NCI-H510A treated with DMSO at 0.1 percent for 48 hours (cell line): Measurements from ENCODE around the gene VIPR2.
A peak's percentile ranks its signal among the peaks of the same experiment; 100 is the strongest.

Experiments used
- DNase-seq: peaks from one replicate; lab custom pipeline; 2025; lab: John Stamatoyannopoulos, UW

VIPR2 gene

DNA sequence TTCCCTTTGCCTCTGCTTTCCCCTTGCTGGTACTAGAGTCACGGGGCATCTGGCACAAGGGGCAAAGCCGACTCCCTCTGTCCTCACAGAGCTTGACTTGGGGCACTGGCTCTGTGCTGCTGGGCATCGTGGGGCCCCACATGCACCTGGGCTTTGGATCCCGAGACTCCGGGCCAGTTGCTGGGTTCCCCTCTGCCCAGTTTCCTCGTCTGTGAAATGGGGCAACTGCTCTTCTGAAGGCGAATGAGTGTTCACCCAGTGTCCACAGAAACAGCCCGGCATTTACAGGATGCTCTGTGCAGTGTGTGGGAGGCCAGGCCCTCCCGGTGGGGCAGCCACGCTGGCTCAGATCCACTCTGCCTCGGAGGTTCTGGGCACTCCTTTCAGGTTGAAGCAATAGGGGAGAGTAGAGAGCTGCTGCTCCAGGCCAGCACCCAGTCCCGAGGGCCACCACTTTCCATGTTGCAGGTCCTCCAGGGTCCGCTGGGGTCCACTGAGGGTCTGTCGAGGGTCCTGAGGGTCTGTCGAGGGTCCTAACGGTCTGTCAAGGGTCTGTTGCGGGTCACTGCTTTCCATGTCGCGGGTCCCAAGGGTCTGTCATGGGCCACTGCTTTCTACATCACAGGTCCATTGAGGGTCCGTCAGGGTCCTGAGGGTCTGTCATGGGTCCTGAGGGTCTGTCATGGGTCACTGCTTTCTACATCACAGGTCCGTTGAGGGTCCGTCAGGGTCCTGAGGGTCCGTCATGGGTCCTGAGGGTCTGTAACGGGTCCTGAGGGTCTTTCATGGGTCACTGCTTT is 103.6 kb downstream of the VIPR2 start:
- no peak for DNase-seq

DNA sequence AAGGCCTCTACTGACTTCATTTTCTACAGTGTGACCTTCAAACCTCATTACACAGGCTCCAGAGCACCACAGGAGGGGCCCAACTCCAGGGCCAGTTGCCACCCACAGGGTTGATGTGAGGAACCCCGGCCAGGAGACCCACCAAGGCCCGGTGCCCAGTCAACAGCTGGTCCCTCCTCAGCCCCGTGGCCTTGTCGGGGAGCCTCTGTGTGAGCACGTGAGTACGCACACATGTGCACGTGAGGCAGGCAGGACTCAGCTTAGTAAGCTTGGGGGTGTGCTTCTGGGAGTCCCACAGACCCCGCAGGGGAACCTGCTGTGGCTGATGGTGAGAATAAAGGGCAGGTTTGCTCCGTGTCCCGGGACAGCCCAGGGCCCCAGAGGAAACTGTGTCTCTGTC is 104.5 kb downstream of the VIPR2 start:
- no peak for DNase-seq

DNA sequence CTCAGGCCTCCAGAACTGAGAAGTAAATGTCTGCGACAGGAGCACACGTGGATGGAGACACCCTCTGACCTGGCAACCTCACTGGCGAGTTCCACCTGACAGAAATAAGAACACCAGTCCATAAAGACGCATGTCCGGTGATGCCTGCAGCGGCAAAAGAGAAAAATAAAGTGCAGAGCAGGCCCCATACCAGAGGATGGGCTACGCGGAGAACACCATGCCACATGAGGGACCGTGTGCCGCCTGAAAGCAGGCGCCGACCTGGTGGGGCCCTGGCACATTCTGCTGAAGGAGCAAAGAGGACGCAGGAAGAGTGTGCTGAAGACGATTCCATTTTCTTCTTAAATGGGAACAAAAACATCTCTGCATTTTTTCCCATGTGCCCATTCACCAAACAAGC is 105.0 kb downstream of the VIPR2 start:
- DNase-seq = no peak

DNA sequence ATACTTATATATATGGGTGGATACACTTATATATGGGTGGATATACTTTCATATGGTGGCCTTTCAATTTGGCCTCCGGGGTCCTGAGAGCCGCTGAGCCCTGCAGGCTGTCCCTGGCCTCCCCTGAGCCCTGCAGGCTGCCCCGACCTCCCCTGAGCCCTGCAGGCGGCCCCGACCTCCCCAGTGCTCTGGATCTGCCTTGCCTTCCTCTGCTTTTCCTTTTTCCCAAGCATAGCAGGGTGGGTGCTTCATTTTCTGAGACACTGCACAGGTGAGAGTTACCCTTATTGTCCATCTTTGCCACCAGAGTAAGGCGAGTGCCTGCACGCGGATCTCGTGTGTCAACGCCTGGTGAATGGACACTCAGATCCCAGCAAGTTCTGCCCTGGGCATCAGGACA is 106.6 kb downstream of the VIPR2 start:
- DNase-seq = peak; percentile 6

DNA sequence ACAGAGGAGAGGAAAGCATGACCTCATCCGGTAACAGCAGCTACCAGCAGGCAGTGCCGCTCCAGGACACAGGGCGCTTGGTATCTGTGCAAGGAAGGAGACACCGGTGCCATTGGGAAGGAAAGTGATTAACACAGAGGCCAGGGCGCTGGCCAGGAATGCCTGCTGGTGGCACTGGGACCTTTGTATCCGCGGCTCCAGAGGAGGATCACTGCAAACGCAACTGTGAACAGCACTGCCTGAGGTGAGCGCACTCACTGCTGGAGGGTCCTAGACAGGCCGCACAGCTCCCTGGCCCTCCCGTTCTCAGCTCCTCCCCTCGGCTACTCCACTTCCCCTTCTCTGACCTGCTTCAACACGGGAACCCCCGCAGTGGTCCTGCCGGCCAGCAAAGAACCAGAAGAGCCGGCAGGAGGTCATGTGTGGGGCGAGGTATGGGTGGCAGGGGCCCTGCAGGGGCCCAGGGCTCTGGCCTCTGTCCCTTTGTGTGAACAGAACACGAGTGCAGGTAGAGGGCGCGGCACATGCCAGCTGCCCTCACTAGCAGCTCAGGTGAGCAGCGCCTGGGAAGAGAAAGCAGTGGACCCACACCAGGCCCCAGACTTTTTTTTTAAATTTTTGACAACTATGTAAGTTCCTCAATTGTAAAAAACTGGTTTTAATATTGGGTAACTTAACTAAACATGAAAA is 107.6 kb downstream of the VIPR2 start:
- DNase-seq = no peak

DNA sequence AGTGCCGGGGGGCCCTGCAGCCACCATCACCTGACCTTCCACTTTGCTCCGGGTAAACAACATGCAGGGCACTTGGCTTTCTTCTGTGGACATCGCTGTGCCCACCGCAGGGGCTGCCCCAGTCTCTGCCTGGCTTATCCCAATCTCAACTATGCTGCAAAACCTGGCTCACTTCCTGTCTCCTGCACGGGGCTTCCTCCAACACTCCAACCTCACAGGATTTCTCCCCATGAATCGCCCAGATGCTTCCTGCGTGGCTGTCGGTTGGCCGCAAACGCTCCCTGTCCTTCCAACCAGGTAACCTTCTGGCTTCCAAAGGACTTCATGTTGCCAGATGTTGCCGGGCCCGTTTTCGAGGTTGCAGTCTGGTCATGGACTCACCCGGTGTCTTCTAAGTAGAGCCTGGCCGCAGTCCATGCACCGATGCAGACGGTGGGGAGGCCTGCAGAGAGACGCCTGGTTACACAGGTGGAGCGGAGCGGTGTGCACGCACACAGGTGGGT is 109.0 kb downstream of the VIPR2 start:
- DNase-seq = no peak

DNA sequence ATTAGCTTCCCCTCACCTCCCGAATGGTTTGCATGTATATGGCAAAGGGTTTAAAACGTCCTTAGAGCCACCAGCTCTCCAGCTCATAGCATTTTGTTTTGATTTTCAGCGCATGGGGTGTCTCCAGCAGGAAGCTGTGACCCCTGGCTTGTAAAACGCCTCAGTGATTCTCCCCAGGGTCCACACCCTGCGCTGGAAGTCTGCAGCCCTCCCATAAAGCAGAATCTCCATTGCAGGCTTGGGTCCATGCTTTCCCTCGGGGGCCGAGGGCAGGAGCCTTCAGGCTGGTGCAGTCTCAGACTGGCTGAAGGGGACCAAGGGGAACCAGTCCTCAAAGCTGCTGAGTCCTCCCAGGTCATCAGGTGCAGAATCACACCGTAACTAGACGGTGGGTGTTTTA is 109.7 kb downstream of the VIPR2 start:
- DNase-seq = no peak

DNA sequence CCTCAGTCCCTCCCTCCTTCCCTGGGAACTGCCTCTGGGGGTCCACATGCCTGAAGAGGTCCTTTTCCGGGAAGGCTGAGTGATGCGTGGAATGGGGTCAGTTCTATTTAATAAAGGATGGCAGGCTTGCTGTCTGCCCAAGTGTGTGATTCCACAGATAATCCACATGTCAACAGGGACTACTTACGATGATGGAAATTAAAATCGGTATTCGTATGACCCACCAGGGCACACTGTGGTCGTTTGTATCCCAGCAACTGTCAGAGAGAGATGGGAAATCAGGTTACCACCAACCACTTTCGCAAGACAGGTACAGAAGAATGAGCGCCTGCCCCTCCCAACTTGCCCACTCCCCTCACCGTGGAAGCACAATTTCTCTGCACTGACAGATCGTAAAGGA is 110.3 kb downstream of the VIPR2 start:
- DNase-seq = no peak

DNA sequence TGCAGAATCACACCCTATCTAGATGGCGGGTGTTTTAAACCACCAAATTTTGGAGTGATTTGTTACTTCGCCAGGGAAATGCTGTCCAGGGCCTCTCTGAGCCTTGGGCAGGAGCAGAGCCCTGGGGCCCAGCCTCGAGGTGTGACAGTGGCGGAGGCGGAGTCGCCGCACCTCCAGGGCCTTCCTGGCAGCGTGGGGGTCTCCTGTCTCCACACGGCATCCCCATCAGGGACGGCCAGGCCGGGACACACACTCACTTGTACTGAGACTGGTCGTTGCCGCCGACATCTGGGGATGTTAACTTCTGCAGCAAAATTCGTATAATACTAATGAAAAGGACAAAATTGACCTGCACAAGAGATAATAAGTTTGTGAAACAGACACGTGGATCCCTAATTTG is 110.7 kb downstream of the VIPR2 start:
- DNase-seq = no peak

DNA sequence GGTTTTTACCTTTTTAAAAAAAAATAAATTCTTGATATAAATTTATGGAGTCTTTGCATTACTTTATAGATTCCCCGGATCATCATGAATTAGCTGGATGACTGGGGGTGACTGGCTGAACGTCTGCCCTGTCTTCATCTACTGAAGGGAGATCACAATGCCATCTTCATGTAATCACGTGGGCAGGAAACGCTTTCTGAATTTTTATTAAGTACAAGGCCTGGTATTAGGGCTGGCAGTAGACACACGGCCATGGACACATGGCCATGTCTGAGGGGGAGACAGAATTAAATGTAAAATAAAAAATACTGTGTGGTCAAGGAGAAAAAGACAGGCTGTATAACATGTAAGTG is 111.2 kb downstream of the VIPR2 start:
- DNase-seq = no peak

DNA sequence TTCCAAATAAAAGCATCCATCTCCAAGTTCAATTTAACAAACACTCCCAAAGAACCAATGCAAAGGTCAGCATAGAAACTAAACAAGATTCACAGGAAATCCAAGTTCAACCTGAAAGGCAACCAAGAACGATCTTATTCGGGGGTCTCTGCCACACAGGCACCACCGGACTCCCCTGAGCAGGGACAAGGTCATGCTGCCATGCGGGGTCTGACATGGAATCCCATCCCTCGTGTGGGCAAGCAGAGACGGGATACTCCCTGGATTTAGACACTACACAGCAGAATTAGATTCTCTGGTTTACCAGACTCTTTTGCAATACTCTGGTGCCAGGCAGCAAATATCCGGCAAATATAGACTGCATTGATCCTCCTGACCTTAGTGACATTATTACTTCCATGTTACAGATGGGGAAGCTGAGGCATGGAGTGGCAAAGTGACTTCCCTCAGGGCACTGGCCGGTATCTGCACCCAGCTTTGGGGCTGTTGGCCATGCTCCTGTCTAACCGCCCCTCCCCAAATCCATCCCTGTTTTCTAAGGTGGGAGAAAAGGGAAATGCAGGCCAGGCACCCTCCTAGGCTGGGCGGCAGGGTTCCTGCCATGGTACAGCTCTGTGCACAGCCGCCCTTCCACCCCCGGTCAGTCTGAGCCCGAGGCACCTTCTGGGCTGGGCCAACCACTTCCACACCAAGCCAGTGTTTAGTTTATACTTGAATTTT is 111.8 kb downstream of the VIPR2 start:
- DNase-seq = no peak

DNA sequence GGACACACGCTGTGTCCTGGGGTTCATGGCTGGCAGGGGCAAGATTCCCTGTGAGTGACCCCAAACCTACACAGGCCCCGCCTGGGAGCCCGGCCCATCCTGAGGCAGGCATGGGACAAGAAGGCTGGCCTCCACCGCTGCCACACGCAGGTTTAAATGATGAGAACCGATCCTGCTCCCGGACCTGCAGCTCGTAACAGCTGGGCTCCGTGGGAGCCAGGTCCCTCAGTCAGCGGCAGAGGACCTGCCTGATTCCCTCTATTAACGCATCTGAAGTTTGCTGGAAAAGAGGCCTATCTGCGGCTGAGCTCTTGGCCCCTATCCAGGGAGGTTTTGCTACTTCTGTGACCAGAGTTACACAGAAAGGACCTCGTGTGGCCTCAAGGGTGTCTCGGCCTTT is 112.3 kb downstream of the VIPR2 start:
- no peak for DNase-seq

DNA sequence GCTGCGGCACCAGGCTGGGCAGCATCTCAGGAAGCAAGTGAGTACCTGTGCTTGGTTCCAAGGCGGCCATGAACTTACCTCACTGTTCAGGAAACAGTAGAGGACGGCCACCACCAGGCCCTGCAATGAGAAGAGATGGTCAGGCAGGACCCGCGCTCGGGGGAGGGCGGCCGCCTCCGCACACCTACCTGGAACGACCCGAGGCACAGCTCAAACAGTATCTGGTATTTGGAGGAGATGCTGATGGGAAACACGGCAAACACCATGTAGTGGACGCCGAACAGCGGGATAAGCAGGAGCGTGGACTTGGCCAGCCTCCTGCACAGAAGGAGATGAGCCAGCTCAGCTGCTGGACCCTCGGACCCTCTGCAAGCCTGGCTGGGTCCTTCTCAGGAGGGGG is 112.9 kb downstream of the VIPR2 start:
- DNase-seq = no peak

DNA sequence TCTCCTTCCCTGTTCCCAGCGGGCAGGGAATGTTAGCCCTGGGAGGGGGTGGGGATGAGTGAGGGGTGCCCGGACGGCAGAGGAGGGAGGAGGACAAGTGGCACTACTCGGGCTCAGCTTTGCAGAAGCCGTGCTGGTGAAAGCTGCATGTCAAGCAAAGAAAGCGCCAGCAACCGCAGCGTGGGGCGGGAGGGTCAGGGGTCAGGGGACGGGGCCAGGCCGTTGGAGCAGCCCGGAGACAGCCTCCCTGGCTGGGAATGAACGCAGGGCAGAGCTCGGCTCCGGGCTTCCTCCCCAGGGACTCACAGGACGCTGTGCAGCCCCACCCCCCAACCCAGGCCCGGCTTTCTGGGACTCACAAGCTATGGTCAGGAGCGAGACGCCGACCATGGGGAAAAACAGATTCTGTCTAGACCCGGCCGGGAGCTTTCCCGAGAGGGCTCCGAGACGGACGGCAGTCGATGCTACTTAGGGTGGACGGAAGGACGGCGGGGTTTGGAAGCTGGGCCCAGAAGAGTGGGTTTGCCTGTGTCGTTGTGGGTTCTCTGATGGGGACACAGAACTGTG is 113.4 kb downstream of the VIPR2 start:
- DNase-seq = no peak

DNA sequence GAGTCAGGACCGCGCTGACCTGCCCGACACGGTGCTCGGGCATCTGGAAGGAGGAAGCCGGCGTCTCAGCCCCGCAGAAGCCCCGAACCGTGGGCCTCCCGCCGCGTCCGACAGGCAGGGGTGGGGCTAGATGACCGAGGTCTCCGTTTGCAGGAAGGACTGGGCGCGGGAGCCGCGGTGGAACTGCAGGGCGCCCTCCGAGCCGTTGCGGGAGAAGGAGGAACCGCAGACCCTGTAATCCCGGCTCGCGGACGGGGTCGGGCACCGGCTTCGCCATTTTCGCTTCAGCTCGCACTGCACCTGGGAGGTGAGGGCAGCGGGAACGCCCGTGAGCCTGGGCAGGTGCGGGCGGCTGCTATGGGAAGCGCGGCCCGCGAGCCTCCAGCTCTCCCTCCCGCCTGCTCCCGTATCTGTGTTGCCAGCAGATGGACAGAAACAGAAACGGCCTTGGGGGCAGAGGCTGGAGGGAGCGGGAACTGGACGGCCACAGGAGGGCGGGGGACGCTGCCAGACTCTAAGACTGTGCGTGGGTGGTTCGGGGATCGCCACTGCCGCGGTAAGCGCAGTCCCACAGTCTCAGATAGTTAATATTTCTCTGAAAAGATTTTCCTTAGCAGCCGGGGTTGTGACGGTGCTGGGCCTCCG is 114.1 kb downstream of the VIPR2 start:
- DNase-seq = peak; percentile 62

DNA sequence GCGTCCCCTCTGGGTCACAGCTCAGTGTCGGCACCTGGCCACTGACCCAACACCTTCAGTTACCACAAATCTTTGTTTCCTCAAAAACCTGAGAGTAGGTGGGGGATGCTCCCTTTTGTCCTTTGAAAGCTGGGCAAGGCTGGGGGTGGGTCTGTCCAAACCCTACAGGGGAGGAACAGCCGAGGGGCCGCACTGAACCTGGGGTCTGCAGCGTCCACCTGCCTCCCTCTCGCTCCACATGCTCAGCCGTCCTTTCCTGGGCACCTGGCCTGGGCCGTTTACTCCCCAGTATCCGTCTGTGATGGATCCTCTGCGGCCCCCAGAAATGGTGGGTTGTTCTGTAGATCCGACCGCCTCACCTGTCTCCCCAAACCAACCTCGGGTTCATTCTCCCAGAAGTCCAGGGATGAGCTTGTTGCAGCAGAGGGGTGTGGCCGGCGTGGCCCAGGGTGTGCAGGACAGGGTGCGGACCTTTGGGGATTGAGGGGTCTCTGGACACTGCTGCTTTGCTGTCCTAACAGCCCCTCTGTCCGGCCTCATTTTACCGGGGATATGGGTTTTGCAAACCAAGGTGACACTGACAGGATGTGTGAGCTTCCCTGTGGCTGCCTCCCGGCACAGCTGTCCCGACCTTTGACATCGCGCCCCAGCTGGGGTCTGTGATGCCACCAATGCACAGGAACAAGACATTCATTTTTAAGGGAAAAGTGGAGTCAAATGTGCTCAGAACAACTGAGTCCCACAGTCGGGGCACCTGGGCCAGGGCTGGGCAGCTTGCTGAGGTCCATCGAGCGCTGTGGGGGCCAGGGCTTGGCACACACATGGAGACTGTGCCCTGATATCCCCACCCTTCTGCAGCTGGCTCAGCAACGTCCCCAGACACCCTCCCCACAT is 115.9 kb downstream of the VIPR2 start:
- DNase-seq = no peak

DNA sequence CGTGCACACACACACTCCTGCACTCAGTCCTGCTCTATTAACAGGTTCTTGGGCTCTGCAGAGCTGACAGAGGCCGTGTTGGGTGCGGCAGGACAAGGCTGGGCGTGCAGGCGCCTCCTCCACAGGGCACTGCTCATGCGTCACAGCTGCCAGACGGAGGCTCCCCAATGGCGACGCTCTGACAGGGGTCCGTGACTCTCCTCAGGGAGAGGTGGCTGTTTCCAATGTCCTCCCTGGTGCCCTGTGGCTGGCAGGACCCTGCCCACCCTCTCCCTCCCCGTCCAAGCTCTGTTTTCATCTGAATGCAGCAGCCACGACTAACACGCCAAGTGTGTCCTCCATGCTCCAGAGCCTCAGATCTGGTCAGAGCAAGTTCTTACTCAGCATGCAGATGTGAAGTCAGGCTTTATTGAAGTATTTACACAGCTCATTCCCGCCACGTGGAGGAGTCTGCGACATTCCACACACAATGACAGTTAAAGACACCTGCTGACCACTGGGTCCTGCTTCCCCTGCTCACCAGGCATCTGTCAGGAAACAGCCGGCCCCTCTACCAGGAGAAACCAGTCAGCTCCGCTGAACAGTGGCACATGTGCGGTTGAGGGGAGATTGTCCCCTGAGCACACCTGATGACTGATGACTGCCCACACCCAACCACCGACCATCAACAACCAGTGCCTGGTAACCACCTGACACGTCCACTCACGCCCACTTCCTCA is 116.7 kb downstream of the VIPR2 start:
- DNase-seq = peak; percentile 80

DNA sequence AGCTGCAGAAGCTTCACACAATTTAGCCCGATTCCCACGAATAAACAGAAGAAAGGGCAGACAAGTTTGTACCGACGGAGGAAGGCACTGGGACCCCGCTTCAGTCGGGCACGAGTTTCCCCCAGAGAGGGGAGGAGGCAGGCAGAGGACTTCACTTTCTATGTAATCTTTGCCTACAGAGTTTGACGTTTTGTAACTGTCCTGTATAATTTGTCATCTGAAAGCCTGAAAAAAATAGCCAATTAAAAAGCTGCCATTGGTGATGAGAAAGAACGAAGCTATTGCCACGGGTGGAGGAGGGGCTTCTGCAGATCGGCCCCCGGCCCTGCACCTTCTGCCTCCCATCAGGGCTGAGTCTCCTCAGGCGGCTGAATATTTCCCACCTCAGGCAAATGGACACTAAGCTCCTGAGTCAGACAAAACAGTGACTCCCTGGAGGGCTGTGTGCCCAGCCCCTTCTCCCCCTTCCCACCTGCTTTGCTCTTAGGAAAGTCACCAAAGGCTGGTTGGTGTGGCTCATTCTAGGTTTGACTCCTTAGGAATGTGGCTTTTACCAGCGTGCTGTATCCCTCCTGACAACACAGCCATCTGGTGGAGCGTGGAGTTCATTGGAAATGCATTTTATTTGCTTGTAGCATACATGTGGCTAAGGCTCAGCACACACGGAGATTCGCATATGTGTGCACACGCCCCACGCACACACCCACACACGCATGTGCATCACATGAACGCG is 117.4 kb downstream of the VIPR2 start:
- no peak for DNase-seq

DNA sequence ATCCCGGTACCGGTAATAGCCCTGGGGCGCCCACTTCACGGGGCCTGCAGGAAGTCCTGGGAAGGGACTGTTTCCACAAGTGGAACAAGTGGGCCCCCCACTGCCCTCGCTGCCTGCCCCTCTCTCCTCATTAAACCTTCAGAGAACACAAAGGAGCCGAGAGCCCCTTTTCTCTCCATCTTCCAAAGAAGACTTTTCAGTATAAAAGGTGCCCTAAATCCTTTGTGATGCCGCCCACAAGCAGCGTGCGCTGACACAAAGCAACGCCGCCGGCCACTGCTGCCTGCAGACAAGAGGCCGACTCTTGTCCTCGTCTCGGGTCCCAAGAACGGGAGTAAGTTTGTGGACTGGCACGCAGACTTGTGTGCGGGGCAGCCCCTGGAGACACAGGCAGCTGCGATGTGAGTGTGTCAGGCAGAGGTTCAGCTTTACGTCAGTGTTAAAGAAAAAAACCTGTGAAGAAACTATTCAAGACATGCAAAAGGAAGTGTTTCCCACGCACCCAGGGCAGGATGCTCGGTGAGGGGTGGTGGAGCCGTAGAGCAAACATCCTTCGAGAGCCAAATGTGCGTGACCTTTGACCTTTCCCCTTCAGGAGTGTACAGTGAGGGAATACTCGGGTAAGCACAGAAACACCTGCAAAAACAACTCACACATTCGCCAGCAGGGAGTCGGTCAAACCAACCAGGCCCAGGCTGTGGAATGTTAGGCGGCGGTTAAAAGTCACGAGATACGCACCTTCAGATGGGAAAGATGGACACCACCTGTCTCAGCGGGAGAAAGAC is 118.2 kb downstream of the VIPR2 start:
- no peak for DNase-seq
